HTERT RPE-1 (cell line): ENCODE data around the gene PDPR.
"Not testable (repeated sequence)": the region's sequence is repeated elsewhere in the genome, so short reads cannot be mapped to it uniquely, and the experiment has no call there.

Source experiments
- in situ Hi-C: fragments of 300-500 bp; cut with MboI; formaldehyde crosslinking; loops from 4 replicates; pipeline ENCODE4 v1.14.3; 2020; ENCODE audit warnings: low sequenced_read_pairs

The PDPR gene

GRCh38 chr16:70113982-70114826, at the start of gene PDPR:
Gene PDPR, plus strand, starts transcription at chr16:70114332. Its CDS starts 6,161 bp downstream, at chr16:70120493.
- in situ Hi-C loops = not testable (repeated sequence)

GRCh38 chr16:70064841-70065370, 49.2 kb upstream of the PDPR start:
- in situ Hi-C loops = not testable (repeated sequence)

GRCh38 chr16:70065376-70065745, 48.8 kb upstream of the PDPR start:
- in situ Hi-C loops = not testable (repeated sequence)

GRCh38 chr16:70065746-70066658, 48.1 kb upstream of the PDPR start:
- in situ Hi-C loops = not testable (repeated sequence)

- in situ Hi-C loops = not testable (repeated sequence)
Measured at GRCh38 chr16:70066751-70067150, 47.4 kb upstream of the PDPR start.

- in situ Hi-C loops = not testable (repeated sequence)
Measured at GRCh38 chr16:70079081-70079480, 35.1 kb upstream of the PDPR start.

GRCh38 chr16:70081219-70081618, 32.9 kb upstream of the PDPR start:
- in situ Hi-C loops = not testable (repeated sequence)

GRCh38 chr16:70083931-70084330, 30.2 kb upstream of the PDPR start:
- in situ Hi-C loops = not testable (repeated sequence)

- in situ Hi-C loops = not testable (repeated sequence)
Measured at GRCh38 chr16:70088160-70088559, 26.0 kb upstream of the PDPR start.

GRCh38 chr16:70088877-70089276, 25.3 kb upstream of the PDPR start:
- in situ Hi-C loops = not testable (repeated sequence)

- in situ Hi-C loops = not testable (repeated sequence)
Measured at GRCh38 chr16:70089289-70089688, 24.8 kb upstream of the PDPR start.

- in situ Hi-C loops = not testable (repeated sequence)
Measured at GRCh38 chr16:70091104-70091503, 23.0 kb upstream of the PDPR start.

- in situ Hi-C loops = not testable (repeated sequence)
Measured at GRCh38 chr16:70094096-70094495, 20.0 kb upstream of the PDPR start.

- in situ Hi-C loops = not testable (repeated sequence)
Measured at GRCh38 chr16:70109583-70110279, 4.4 kb upstream of the PDPR start.

- in situ Hi-C loops = not testable (repeated sequence)
Measured at GRCh38 chr16:70112162-70112561, 2.0 kb upstream of the PDPR start.

- in situ Hi-C loops = not testable (repeated sequence)
Measured at GRCh38 chr16:70113599-70113981, 542 bp upstream of the PDPR start.

- in situ Hi-C loops = not testable (repeated sequence)
Measured at GRCh38 chr16:70118354-70118753, 4.2 kb downstream of the PDPR start.

GRCh38 chr16:70118776-70119175, 4.6 kb downstream of the PDPR start:
- in situ Hi-C loops = not testable (repeated sequence)

GRCh38 chr16:70120398-70120797, 6.3 kb downstream of the PDPR start:
- in situ Hi-C loops = not testable (repeated sequence)

- in situ Hi-C loops = not testable (repeated sequence)
Measured at GRCh38 chr16:70123822-70124221, 9.7 kb downstream of the PDPR start.

GRCh38 chr16:70126226-70126625, 12.1 kb downstream of the PDPR start:
- in situ Hi-C loops = not testable (repeated sequence)
